Fibroblast of villous mesenchyme (primary cell): ENCODE results near the gene SEPTIN1. TPM values are rescaled to one million over a fixed set of nuclear protein-coding genes. Genes with fewer than 3 reads are reported as not detected.
A peak's percentile ranks its signal among the peaks of the same experiment; 100 is the strongest.

ENCODE experiments used
- DNase-seq: peaks from one replicate; pipeline ENCODE4 v3.0.0-alpha.2; 2010; ENCODE audit warnings: low read depth
- H3K4me3 ChIP-seq: 2 replicates; pipeline ENCODE4 v1.5.1; 2011; ENCODE audit warnings: low read depth, mild to moderate bottlenecking, low read length
- total RNA-seq: library from RNA; depleted of rRNA; stranded (reverse); fragments of >200 nt; gene quantifications from 2 replicates; pipeline ENCODE4 v1.2.3, GENCODE V29; 2012
- TF ChIP-seq, protein P1 (sequence below): IDR thresholded peaks from 2 replicates; pipeline ENCODE4 v1.5.1; 2012; ENCODE audit warnings: low read depth, mild to moderate bottlenecking, low read length; ENCODE audit not compliant: insufficient read depth

SEPTIN1 gene
- total RNA-seq, 1 donor = 0.43 TPM

DNA sequence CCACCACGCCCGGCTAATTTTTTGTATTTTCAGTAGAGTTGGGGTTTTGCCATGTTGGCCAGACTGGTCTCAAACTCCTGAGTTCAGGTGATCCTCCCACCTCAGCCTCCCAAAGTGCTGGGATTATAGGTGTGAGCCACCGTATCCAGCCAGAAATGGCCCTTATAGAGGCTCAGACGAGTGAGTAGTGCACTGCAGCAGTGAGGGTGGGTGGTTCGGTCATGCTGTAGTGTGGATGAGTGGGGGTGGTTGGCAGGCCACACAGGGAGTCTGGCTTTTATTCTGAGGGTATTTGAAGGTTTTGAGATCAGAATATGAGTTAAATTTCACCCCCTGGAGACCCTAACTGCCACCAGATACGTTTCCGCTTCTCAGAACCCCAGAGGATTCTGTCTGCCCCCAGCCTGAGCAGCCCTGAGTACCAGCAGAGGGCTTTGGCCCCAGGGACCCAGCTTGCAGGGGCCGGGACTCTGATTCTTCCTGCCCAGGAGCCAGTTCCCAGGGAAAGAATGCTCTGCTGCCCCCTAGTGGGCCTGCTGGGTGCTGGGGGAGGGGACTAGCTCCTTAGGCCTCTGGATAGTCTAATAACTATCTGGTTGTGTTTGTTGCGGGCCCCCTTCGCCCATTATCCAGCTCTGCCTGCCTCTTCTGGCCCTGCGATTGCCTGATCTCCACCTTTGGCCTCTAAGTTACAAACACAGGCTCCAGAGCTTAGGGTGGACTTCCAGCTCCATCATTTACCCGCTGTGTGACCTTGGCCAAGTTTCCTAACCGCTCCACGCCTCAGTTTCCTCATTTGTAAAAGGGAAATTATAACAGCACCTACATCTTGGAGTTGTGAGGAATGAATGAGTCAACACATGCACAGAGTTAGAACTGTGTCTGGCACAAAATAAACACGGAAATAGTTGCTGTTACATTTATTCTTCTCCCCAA is 27.0 kb upstream of the SEPTIN1 start:
- TF ChIP-seq, protein P1, sequence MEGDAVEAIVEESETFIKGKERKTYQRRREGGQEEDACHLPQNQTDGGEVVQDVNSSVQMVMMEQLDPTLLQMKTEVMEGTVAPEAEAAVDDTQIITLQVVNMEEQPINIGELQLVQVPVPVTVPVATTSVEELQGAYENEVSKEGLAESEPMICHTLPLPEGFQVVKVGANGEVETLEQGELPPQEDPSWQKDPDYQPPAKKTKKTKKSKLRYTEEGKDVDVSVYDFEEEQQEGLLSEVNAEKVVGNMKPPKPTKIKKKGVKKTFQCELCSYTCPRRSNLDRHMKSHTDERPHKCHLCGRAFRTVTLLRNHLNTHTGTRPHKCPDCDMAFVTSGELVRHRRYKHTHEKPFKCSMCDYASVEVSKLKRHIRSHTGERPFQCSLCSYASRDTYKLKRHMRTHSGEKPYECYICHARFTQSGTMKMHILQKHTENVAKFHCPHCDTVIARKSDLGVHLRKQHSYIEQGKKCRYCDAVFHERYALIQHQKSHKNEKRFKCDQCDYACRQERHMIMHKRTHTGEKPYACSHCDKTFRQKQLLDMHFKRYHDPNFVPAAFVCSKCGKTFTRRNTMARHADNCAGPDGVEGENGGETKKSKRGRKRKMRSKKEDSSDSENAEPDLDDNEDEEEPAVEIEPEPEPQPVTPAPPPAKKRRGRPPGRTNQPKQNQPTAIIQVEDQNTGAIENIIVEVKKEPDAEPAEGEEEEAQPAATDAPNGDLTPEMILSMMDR = peak; percentile 95
- H3K4me3 ChIP-seq = no peak overlapping the region
- peak; percentile 87 for DNase-seq

- H3K4me3 ChIP-seq = peak overlapping the region; percentile 78
- TF ChIP-seq, protein P1 = no peak
- DNase-seq = no peak
Measured at GRCh38 chr16:30407804-30408534, 25.6 kb upstream of the SEPTIN1 start.

GRCh38 chr16:30407102-30407803 is 24.9 kb upstream of the SEPTIN1 start, which contains the start of gene ZNF771:
TSS of gene ZNF771 (plus strand) at chr16:30407606. CDS start at chr16:30408054, 448 bp downstream.
- TF ChIP-seq, protein P1 = no peak
- peak within 1 kb of the TSS; percentile 78 for H3K4me3 ChIP-seq
- DNase-seq = peak; percentile 84

DNA sequence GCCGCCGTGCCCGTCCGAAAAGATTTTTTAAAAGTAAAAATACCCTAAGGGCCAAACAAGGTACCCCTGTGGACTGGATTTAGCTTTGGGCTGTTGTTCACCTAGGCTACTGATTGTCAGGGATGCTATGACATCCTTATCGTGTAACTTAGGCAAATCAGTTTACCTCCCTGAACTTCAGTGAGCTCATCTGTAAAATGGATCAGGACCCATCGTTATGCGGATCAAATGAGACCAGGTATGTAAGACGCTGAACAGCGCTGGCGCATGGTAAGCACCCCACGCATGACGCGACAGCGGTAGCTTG is 24.4 kb upstream of the SEPTIN1 start:
- peak overlapping the region; percentile 78 for H3K4me3 ChIP-seq
- TF ChIP-seq, protein P1 = no peak
- DNase-seq = no peak

- TF ChIP-seq, protein P1 = no peak
- DNase-seq = no peak
- H3K4me3 ChIP-seq = no peak overlapping the region
Measured at GRCh38 chr16:30401768-30402425, 19.5 kb upstream of the SEPTIN1 start.
